ENCODE results near the gene PEX7.

- TF ChIP-seq CTCF (conservative IDR thresholded peaks at IDR 0.05; ENCODE audit: low read length) (no peak), EZH2phosphoT487 (IDR thresholded peaks at IDR 0.05; ENCODE audit: borderline replicate concordance) (no peak)
These were observed 34.1 kb upstream of the PEX7 start for GRCh38 chr6:136788069-136788902.

Measured in Loucy (cell line).